ENCODE results near the gene CPAMD8.

GRCh38 chr19:16849168-16849567 lies 177.4 kb downstream of the CPAMD8 start:
- TF ChIP-seq CTCF (IDR thresholded peaks at IDR 0.05) (no peak), POLR2A (IDR thresholded peaks at IDR 0.05) (no peak)

Measured in right lobe of liver (tissue), 4 donors.